AG04449 (cell line): ENCODE measurements around the gene SHISA9.

Source experiments
- CTCF ChIA-PET: fragments of 350-600 bp; formaldehyde crosslinking; extraction: SDS; loops from one replicate; lab custom pipeline; 2021; ENCODE audit warnings: antibody characterized with exemption; lab: Yijun Ruan, JAX
- POLR2A ChIA-PET: fragments of 400-600, 350-600 bp; formaldehyde crosslinking; extraction: SDS; loops from one replicate; lab custom pipeline; 2020; ENCODE audit warnings: antibody characterized with exemption, inconsistent platforms; lab: Yijun Ruan, JAX
- DNase-seq: peaks from one replicate; pipeline ENCODE4 v3.0.0-alpha.2; 2010; ENCODE audit warnings: low read depth, low spot score
- H3K4me3 ChIP-seq: 2 replicates; pipeline ENCODE4 v1.5.1; 2011; ENCODE audit warnings: low read depth, mild to moderate bottlenecking, control low read depth, low read length
- CTCF ChIP-seq: IDR thresholded peaks from one replicate; pipeline ENCODE4 v1.5.1; 2011; ENCODE audit warnings: mild to moderate bottlenecking, moderate library complexity, low read length, control low read depth, inconsistent platforms; ENCODE audit not compliant: insufficient read depth; ENCODE audit errors: missing control alignments

Gene SHISA9

GRCh38 chr16:13158427-13158826 lies 257.0 kb downstream of the SHISA9 start:
- TF ChIP-seq CTCF, result no peak
- ChIA-PET CTCF (no interaction called here), POLR2A (no interaction called here)
- H3K4me3 ChIP-seq, result no peak overlapping the region
- no peak for DNase-seq

- no peak for DNase-seq
- no peak for TF ChIP-seq CTCF
- CTCF ChIA-PET, result no interaction called here
- POLR2A ChIA-PET, result no interaction called here
- no peak overlapping the region for H3K4me3 ChIP-seq
These were observed 263.6 kb downstream of the SHISA9 start for GRCh38 chr16:13165024-13165423.

- no peak for TF ChIP-seq CTCF
- ChIA-PET POLR2A (no interaction called here), CTCF (no interaction called here)
- H3K4me3 ChIP-seq, result no peak overlapping the region
- DNase-seq, result no peak
These were observed 266.7 kb downstream of the SHISA9 start for GRCh38 chr16:13168091-13168572.

- no peak overlapping the region for H3K4me3 ChIP-seq
- TF ChIP-seq CTCF, result no peak
- POLR2A ChIA-PET, result no interaction called here
- CTCF ChIA-PET, result no interaction called here
- no peak for DNase-seq
These were observed 269.9 kb downstream of the SHISA9 start for GRCh38 chr16:13171313-13171712.

GRCh38 chr16:13176711-13177110 lies 275.3 kb downstream of the SHISA9 start:
- CTCF ChIA-PET, result no interaction called here

GRCh38 chr16:13178318-13178717 lies 276.9 kb downstream of the SHISA9 start:
- H3K4me3 ChIP-seq, result no peak overlapping the region
- TF ChIP-seq CTCF, result no peak
- CTCF ChIA-PET, result no interaction called here
- POLR2A ChIA-PET, result no interaction called here
- DNase-seq, result no peak

More at GRCh38 chr16:13176711-13177110, 275.3 kb downstream of the SHISA9 start:
- DNase-seq, result no peak
- H3K4me3 ChIP-seq, result no peak overlapping the region
- POLR2A ChIA-PET, result no interaction called here
- TF ChIP-seq CTCF, result no peak
